Endothelial cell of umbilical vein (primary cell): ENCODE measurements around the gene SLC16A2.

ENCODE experiments used
- EZH2 ChIP-seq: IDR thresholded peaks from 2 replicates; pipeline ENCODE4 v1.6.1; 2012; ENCODE audit warnings: borderline replicate concordance, low read depth, mild to moderate bottlenecking, moderate library complexity, low read length, inconsistent platforms; ENCODE audit not compliant: severe bottlenecking
- JUN ChIP-seq: IDR thresholded peaks from 2 replicates; pipeline ENCODE4 v1.6.1; 2011; ENCODE audit warnings: borderline replicate concordance, low read depth; ENCODE audit not compliant: insufficient read length, insufficient read depth

GRCh38 chrX:74449937-74450330 is 28.6 kb downstream of the SLC16A2 start:
- no peak for TF ChIP-seq JUN
- TF ChIP-seq EZH2: no peak
